ENCODE results near the gene PYGB. TPM values are rescaled to one million over a fixed set of nuclear protein-coding genes. Genes with fewer than 3 reads are reported as not detected.

Gene PYGB
- total RNA-seq, 1 experiment from 2014 or later = 435 TPM

GRCh38 chr20:25320035-25320800 is 72.3 kb downstream of the PYGB start:
- Mint-ChIP-seq H3K4me1 (ENCODE audit: insufficient read depth, unreplicated experiment) (peaks cover 7% of the 10 kb centered on the region), H3K4me3 (ENCODE audit: unreplicated experiment) (no peak overlapping the region), H3K9me3 (ENCODE audit: unreplicated experiment) (no peaks in the 10 kb centered on the region), H3K36me3 (ENCODE audit: insufficient read depth, unreplicated experiment) (peaks cover 19% of the 10 kb centered on the region), H3K27me3 (ENCODE audit: insufficient read depth, unreplicated experiment) (no peaks in the 10 kb centered on the region), H3K27ac (ENCODE audit: low read depth, unreplicated experiment) (no peak overlapping the region)
- no peak for TF ChIP-seq CTCF (IDR thresholded peaks at IDR 0.05; ENCODE audit: unreplicated experiment)
- CTCF ChIA-PET = interaction anchor here (0.7 to 1.0 kb wide), 4 partner anchors 9 to 79 kb away, joined by 3 to 4 read pairs (median 4); no protein-coding TSS in a partner anchor
- DNase-seq (ENCODE audit: unreplicated experiment) = no peak
- intact Hi-C loops (cut with micrococcal nuclease) = no loop called here
- POLR2A ChIA-PET = interaction anchor here (0.6 kb wide), 1 partner anchor 219 kb away, joined by 3 read pairs; no protein-coding TSS in a partner anchor
- no TSS peak for BruUV-seq (replicated peaks)

GRCh38 chr20:25321262-25321831 is 73.5 kb downstream of the PYGB start:
- intact Hi-C loops (cut with micrococcal nuclease) = no loop called here
- CTCF ChIA-PET = interaction anchor here (0.8 to 1.2 kb wide), 3 partner anchors 10 to 78 kb away, joined by 3 to 4 read pairs (median 4); no protein-coding TSS in a partner anchor
- DNase-seq (ENCODE audit: unreplicated experiment) = no peak
- TF ChIP-seq CTCF (IDR thresholded peaks at IDR 0.05; ENCODE audit: unreplicated experiment) = no peak
- POLR2A ChIA-PET = interaction anchor here (1.1 to 1.5 kb wide), 3 partner anchors 11 to 328 kb away, joined by 3 to 5 read pairs (median 5); no protein-coding TSS in a partner anchor
- H3K4me3 Mint-ChIP-seq (ENCODE audit: unreplicated experiment) = no peak overlapping the region
- no peak overlapping the region for H3K27ac Mint-ChIP-seq (ENCODE audit: low read depth, unreplicated experiment)
- peaks cover 19% of the 10 kb centered on the region for H3K36me3 Mint-ChIP-seq (ENCODE audit: insufficient read depth, unreplicated experiment)
- H3K27me3 Mint-ChIP-seq (ENCODE audit: insufficient read depth, unreplicated experiment) = no peaks in the 10 kb centered on the region
- BruUV-seq (replicated peaks) = no TSS peak
- no peaks in the 10 kb centered on the region for H3K4me1 Mint-ChIP-seq (ENCODE audit: insufficient read depth, unreplicated experiment)
- H3K9me3 Mint-ChIP-seq (ENCODE audit: unreplicated experiment) = no peaks in the 10 kb centered on the region

GRCh38 chr20:25321991-25322390 is 74.1 kb downstream of the PYGB start:
- Mint-ChIP-seq H3K27ac (ENCODE audit: low read depth, unreplicated experiment) (no peak overlapping the region), H3K4me3 (ENCODE audit: unreplicated experiment) (no peak overlapping the region), H3K36me3 (ENCODE audit: insufficient read depth, unreplicated experiment) (peaks cover 16% of the 10 kb centered on the region), H3K9me3 (ENCODE audit: unreplicated experiment) (no peaks in the 10 kb centered on the region), H3K4me1 (ENCODE audit: insufficient read depth, unreplicated experiment) (no peaks in the 10 kb centered on the region), H3K27me3 (ENCODE audit: insufficient read depth, unreplicated experiment) (no peaks in the 10 kb centered on the region)
- ChIA-PET POLR2A (interaction anchor here (1.1 to 1.5 kb wide), 3 partner anchors 12 to 328 kb away, joined by 3 to 5 read pairs (median 5); no protein-coding TSS in a partner anchor), CTCF (interaction anchor here (0.5 to 1.2 kb wide), 6 partner anchors 14 to 90 kb away, joined by 3 to 4 read pairs (median 3); no protein-coding TSS in a partner anchor)
- no TSS peak for BruUV-seq (replicated peaks)
- intact Hi-C loops (cut with micrococcal nuclease) = no loop called here
- TF ChIP-seq CTCF (IDR thresholded peaks at IDR 0.05; ENCODE audit: unreplicated experiment) = no peak
- no peak for DNase-seq (ENCODE audit: unreplicated experiment)

- TF ChIP-seq CTCF (IDR thresholded peaks at IDR 0.05; ENCODE audit: unreplicated experiment) = no peak
- BruUV-seq (replicated peaks) = no TSS peak
- no peaks in the 10 kb centered on the region for H3K9me3 Mint-ChIP-seq (ENCODE audit: unreplicated experiment)
- H3K36me3 Mint-ChIP-seq (ENCODE audit: insufficient read depth, unreplicated experiment) = peaks cover 14% of the 10 kb centered on the region
- no peaks in the 10 kb centered on the region for H3K27me3 Mint-ChIP-seq (ENCODE audit: insufficient read depth, unreplicated experiment)
- intact Hi-C loops (cut with micrococcal nuclease) = no loop called here
- ChIA-PET POLR2A (no interaction called here), CTCF (interaction anchor here (0.6 kb wide), 1 partner anchor 13 kb away, joined by 3 read pairs; no protein-coding TSS in a partner anchor)
- DNase-seq (ENCODE audit: unreplicated experiment) = no peak
- no peaks in the 10 kb centered on the region for H3K4me1 Mint-ChIP-seq (ENCODE audit: insufficient read depth, unreplicated experiment)
- no peak overlapping the region for H3K4me3 Mint-ChIP-seq (ENCODE audit: unreplicated experiment)
- H3K27ac Mint-ChIP-seq (ENCODE audit: low read depth, unreplicated experiment) = no peak overlapping the region
These were observed 75.8 kb downstream of the PYGB start for GRCh38 chr20:25323496-25324246.

Data from MCF 10A (cell line).